B cell (primary cell): ENCODE data around the gene ALDH3B1. TPM values are rescaled to one million over a fixed set of nuclear protein-coding genes. Genes with fewer than 3 reads are reported as not detected.

ENCODE experiments used
- ATAC-seq: fragments of 200-7000 bp; cut with Tn5 transposase; one replicate; pipeline ENCODE4 v1.10.0; 2021; ENCODE audit warnings: low read depth, mild to moderate bottlenecking, moderate number of reproducible peaks, moderate library complexity
- CTCF ChIA-PET: fragments of 350-600 bp; sonication (Branson Sonifier 250); formaldehyde crosslinking; loops from one replicate; lab custom pipeline; 2021; ENCODE audit warnings: antibody characterized with exemption, inconsistent platforms; lab: Charles Lee
- POLR2A ChIA-PET: fragments of 350-600 bp; sonication (Branson Sonifier 250); formaldehyde crosslinking; loops from one replicate; lab custom pipeline; 2021; ENCODE audit warnings: antibody characterized with exemption; lab: Charles Lee
- DNase-seq: peaks from one replicate; pipeline ENCODE4 v3.0.0; 2013
- H2AFZ ChIP-seq: 2 replicates; pipeline ENCODE4 v1.6.1; 2012; ENCODE audit warnings: mild to moderate bottlenecking, low read depth, low read length; ENCODE audit not compliant: insufficient read depth, poor library complexity, severe bottlenecking
- H3K27ac ChIP-seq, 2 donors: 1 replicate in 1 of 2; 2 replicates in 1 of 2; pipeline ENCODE4 v1.5.1; 2012 to 2013; ENCODE audit warnings: low read length in 2 of 2, mild to moderate bottlenecking in 2 of 2, moderate library complexity in 1 of 2
- H3K27me3 ChIP-seq, 4 experiments: fragments of 200-600 bp in 1 of 4; sonication (generic) in 1 of 4; replicated peaks in 1 of 4; 1 replicate in 2 of 4; 2 replicates in 2 of 4; pipeline versions ENCODE4 v1.6.1 to v1.7.0; 2013 to 2016; ENCODE audit warnings: low read length in 3 of 4, mild to moderate bottlenecking in 2 of 4, mixed read lengths in 1 of 4, moderate library complexity in 1 of 4; ENCODE audit not compliant: insufficient read depth in 4 of 4, control insufficient read depth in 3 of 4; ENCODE audit errors: control extremely low read depth in 1 of 4
- H3K36me3 ChIP-seq, 2 experiments: replicated peaks in 1 of 2; 1 replicate in 1 of 2; 2 replicates in 1 of 2; pipeline versions ENCODE4 v1.6.1 to v1.7.1; 2013; ENCODE audit warnings: low read length in 1 of 2; ENCODE audit not compliant: insufficient read depth in 2 of 2, control insufficient read depth in 1 of 2; ENCODE audit errors: control extremely low read depth in 1 of 2, extremely low read depth in 1 of 2
- H3K4me1 ChIP-seq, 2 donors: fragments of 200-600 bp in 1 of 2; sonication (generic) in 1 of 2; 1 replicate in 1 of 2; 2 replicates in 1 of 2; pipeline versions ENCODE4 v1.5.1 to v1.6.1; 2013 to 2017; ENCODE audit warnings: low read length in 2 of 2; ENCODE audit not compliant: control insufficient read depth in 2 of 2, insufficient read depth in 2 of 2
- H3K4me2 ChIP-seq: replicated peaks from 2 replicates; pipeline ENCODE3; 2012; ENCODE audit warnings: mild to moderate bottlenecking, low read depth, low read length; ENCODE audit not compliant: poor library complexity, severe bottlenecking
- H3K4me3 ChIP-seq, 5 experiments: fragments of 200-600 bp in 1 of 5; sonication (generic) in 1 of 5; 1 replicate in 3 of 5; 2 replicates in 2 of 5; pipeline versions ENCODE4 v1.5.1 to v1.7.0; 2011 to 2016; ENCODE audit warnings: low read length in 4 of 5, mild to moderate bottlenecking in 4 of 5, low read depth in 2 of 5, control low read depth in 1 of 5, moderate library complexity in 1 of 5; ENCODE audit not compliant: insufficient read depth in 1 of 5; ENCODE audit errors: control extremely low read depth in 1 of 5, extremely low read depth in 1 of 5
- H3K79me2 ChIP-seq: fragments of 200-600 bp; sonication (generic); one replicate; pipeline ENCODE4 v1.6.0; 2016; ENCODE audit warnings: low read length; ENCODE audit not compliant: control insufficient read depth, insufficient read depth
- H3K9ac ChIP-seq: fragments of 200-600 bp; sonication (generic); 2 replicates; pipeline ENCODE4 v1.6.1; 2017; ENCODE audit warnings: mild to moderate bottlenecking, low read length, moderate library complexity
- H3K9me3 ChIP-seq, 3 donors: one replicate each; pipeline versions ENCODE4 v1.6.1 to v1.7.1; 2013; ENCODE audit warnings: low read length in 2 of 3; ENCODE audit not compliant: control insufficient read depth in 2 of 3, insufficient read depth in 1 of 3; ENCODE audit errors: control extremely low read depth in 1 of 3
- H4K20me1 ChIP-seq: 2 replicates; pipeline ENCODE4 v1.6.0; 2012; ENCODE audit warnings: mild to moderate bottlenecking, low read length; ENCODE audit not compliant: insufficient read depth, control insufficient read depth, poor library complexity, severe bottlenecking
- H3K27ac Mint-ChIP-seq: one replicate; pipeline ENCODE4 v1.8.0; 2021; ENCODE audit warnings: mixed read lengths
- H3K27me3 Mint-ChIP-seq: one replicate; pipeline ENCODE4 v1.8.0; 2021; ENCODE audit warnings: mixed read lengths
- H3K4me1 Mint-ChIP-seq: one replicate; pipeline ENCODE4 v1.8.0; 2021; ENCODE audit warnings: mixed read lengths
- H3K4me3 Mint-ChIP-seq: one replicate; pipeline ENCODE4 v1.8.0; 2021; ENCODE audit warnings: mixed read lengths
- H3K9me3 Mint-ChIP-seq: one replicate; pipeline ENCODE4 v1.8.0; 2022; ENCODE audit warnings: mixed read lengths; ENCODE audit not compliant: insufficient read depth
- CTCF ChIP-seq: fragments of 200-600 bp; IDR thresholded peaks from one replicate; pipeline ENCODE4 v1.8.0; 2022; ENCODE audit warnings: antibody characterized with exemption, mild to moderate bottlenecking
- EZH2 ChIP-seq: IDR thresholded peaks from 2 replicates; pipeline ENCODE4 v1.6.1; 2012; ENCODE audit warnings: borderline replicate concordance, low read depth, mild to moderate bottlenecking, moderate library complexity, low read length; ENCODE audit not compliant: insufficient read depth, poor library complexity, severe bottlenecking
- WGBS: methylation state at CpG from one replicate; pipeline ENCODE4 v1.1.5; 2013; ENCODE audit warnings: missing lambda C conversion rate; ENCODE audit not compliant: insufficient coverage; 5-methylcytosine and 5-hydroxymethylcytosine counted together
- intact Hi-C: fragments of 100-400 bp; cut with micrococcal nuclease; formaldehyde crosslinking; loops from one replicate; pipeline ENCODE4 v1.10.0; 2022
- polyA plus RNA-seq: library from polyadenylated mRNA; depleted of rRNA; stranded (reverse); fragments of >200 nt; gene quantifications from 2 replicates; pipeline ENCODE4 v1.2.3, GENCODE V29; 2012
- total RNA-seq, 2 donors: library from RNA; stranded (reverse); fragments of 120-200 nt in 1 of 2; gene quantifications; 1 replicate in 1 of 2; 2 replicates in 1 of 2; pipeline versions ENCODE4 v1.2.3 to v1.2.4, GENCODE V29; 2013 to 2022

Gene ALDH3B1
- total and polyA plus RNA-seq, 2 donors (not counting 1 experiment from before 2014, with no cell fraction given): 0.81 TPM

- Histone ChIP-seq H3K4me3 (peak within 1 kb of the TSS; percentile 34 to 89 (median 67)), H3K79me2 (peaks cover 48% of the 10 kb centered on the region), H3K27ac (peak within 1 kb of the TSS; percentile 74 to 76), H3K27me3 (no peaks in the 10 kb centered on the region), H4K20me1 (peaks cover 58% of the 10 kb centered on the region), H3K4me2 (peak within 1 kb of the TSS; percentile 85), H2AFZ (peak within 1 kb of the TSS; percentile 67), H3K36me3 (peaks cover 0 to 27% of the 10 kb centered on the region in 2 experiments), H3K4me1 (peaks cover 58 to 82% of the 10 kb centered on the region in 2 donors), H3K9ac (peak within 1 kb of the TSS; percentile 81), H3K9me3 (no peaks in the 10 kb centered on the region)
- Mint-ChIP-seq H3K4me3 (peak within 1 kb of the TSS; percentile 92), H3K4me1 (peaks cover 55% of the 10 kb centered on the region), H3K27me3 (no peaks in the 10 kb centered on the region), H3K9me3 (no peaks in the 10 kb centered on the region), H3K27ac (peak within 1 kb of the TSS; percentile 92)
- POLR2A ChIA-PET: interaction anchor here (2.0 kb wide), 1 partner anchor 10 kb away, joined by 12 read pairs; no protein-coding TSS in a partner anchor
- DNase-seq (peak; percentile 87), ATAC-seq (peak; percentile 58)
- 5% methylated on average over 64 of the region's 64 CpGs for WGBS
- intact Hi-C loops: loop anchor here (2.0 to 10.0 kb wide), 3 partner anchors 37 to 441 kb away; partner anchors contain the start of gene CHKA
- CTCF ChIA-PET: interaction anchor here (1.0 to 1.8 kb wide), 3 partner anchors 10 to 205 kb away, joined by 3 to 14 read pairs (median 3); no protein-coding TSS in a partner anchor
- TF ChIP-seq CTCF: no peak
- TF ChIP-seq EZH2: no peak
These were observed 6.1 kb upstream of the ALDH3B1 start, which contains the start of gene UNC93B1 for GRCh38 chr11:68003846-68004550. Gene UNC93B1 (minus strand): TSS chr11:68004097. CDS start chr11:68004043, 54 bp downstream.
